ENCODE data around the gene SLC4A4.
"Not testable (repeated sequence)": the region's sequence is repeated elsewhere in the genome, so short reads cannot be mapped to it uniquely, and the experiment has no call there.

- not testable (repeated sequence) for TF ChIP-seq CTCF (IDR thresholded peaks at IDR 0.05; ENCODE audit: borderline replicate concordance, extremely low read depth, low read length, poor library complexity, severe bottlenecking); EZH2 (IDR thresholded peaks at IDR 0.05; ENCODE audit: borderline replicate concordance, low read depth, low read length, severe bottlenecking)
These were observed 70.1 kb downstream of the SLC4A4 start for GRCh38 chr4:71408961-71409360.
